NCI-H226 (cell line): ENCODE data around the gene ODF2L.

Source experiments
- DNase-seq: peaks from one replicate; pipeline ENCODE4 v3.0.0-alpha.2; 2015

The ODF2L gene

GRCh38 chr1:86395751-86396497, at the start of gene ODF2L:
Gene ODF2L, minus strand, starts transcription at chr1:86396323. Its CDS starts 9,296 bp downstream, at chr1:86387027.
- DNase-seq, result peak; percentile 81

DNA sequence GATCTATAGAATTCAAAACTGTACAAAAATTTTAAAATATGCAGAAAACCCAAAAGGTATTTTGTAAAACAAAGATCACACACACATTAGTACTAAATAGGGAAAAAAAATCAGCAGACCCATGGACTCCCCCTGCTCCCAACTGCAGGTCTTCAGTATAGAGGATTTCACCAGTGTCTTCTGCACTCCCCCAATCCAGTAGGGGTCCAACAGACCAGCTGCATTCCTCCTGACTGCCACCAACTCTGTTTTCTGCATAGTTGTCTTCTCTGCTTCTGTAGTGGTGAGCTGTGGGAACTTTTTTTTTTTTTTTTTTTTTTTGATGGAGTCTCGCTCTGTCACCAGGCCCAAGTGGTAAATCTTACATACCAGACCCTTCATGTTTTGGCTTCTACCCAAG, 49.8 kb upstream of the ODF2L start:
- DNase-seq, result no peak

DNA sequence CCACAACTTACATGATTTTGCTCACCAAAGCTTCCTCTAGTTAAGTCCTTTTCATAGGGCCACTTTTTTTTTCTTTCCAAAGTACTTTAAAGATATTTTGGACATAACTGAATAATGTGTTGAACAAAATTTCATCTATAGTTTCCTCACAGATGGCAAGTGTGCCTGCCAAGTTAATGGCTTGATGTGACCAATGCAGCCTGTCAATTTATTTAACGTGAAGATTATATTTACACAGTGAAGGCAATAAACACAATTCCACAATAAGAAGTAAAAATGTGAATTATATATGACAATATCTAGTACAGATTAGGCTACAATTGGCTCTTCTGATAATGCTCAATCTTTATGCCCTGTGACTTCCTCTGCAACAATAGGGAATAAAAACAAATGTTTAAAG, 45.9 kb upstream of the ODF2L start:
- DNase-seq, result no peak

DNA sequence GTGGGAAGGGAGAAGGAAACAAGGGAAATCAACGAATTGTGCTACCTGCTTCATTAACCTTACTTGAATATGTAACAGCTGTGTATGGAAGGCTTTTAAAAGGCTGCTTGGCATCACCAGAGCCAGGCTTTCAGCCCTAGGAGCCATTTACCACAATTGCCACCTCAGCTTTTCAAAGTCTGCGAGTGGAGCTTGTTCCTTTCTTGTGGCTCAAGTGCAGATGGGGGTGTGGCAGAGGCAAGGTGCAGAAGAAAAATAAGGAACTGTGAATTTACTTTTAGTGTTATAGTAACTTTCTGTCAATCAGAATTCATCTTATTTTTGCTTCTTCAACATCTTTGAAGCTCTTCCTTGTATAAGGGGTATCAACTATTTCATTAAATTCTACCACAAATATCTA, 45.5 kb upstream of the ODF2L start:
- no peak for DNase-seq

- no peak for DNase-seq
Measured at GRCh38 chr1:86436041-86436440, 39.9 kb upstream of the ODF2L start.

GRCh38 chr1:86435327-86435726, 39.2 kb upstream of the ODF2L start:
- DNase-seq, result no peak

DNA sequence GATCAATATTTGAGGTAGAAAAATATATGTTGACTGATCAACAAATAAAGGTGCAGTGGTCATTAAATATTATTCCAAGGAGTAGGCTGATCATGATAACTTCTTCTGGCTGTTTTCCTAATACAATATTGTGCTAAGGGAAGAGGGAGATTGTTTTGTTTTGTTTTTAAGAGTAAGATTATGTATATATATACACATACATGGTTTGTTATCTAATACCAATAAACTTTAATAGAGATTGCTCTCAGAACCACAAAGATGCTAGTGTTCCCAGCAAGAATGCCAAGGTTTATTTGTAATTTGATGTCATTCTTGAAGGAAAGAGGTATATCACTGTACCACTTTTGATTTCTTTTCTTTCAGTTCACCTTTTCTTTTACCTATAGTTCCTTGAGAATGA, 37.9 kb upstream of the ODF2L start:
- DNase-seq, result no peak

DNA sequence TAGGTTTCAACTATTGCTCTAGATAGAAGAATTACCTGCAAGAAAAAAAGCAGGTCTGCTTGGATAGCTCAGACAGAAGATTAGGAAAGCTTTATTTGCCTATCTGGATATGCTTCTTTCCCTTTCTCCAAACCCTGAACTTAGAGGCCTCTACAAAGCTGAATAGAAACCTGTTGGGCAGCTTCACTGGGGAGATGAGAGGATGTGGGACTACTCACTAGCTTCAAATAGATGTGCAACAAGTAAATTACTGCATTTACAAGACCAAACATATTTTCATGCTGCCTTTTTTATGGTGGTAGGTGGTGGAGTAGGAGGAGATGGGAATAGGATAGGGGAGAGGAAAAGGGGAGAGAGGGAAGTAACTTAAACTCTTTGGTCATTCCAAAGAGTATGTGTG, 34.3 kb upstream of the ODF2L start:
- no peak for DNase-seq

- peak; percentile 95 for DNase-seq
Measured at GRCh38 chr1:86429835-86430234, 33.7 kb upstream of the ODF2L start.

DNA sequence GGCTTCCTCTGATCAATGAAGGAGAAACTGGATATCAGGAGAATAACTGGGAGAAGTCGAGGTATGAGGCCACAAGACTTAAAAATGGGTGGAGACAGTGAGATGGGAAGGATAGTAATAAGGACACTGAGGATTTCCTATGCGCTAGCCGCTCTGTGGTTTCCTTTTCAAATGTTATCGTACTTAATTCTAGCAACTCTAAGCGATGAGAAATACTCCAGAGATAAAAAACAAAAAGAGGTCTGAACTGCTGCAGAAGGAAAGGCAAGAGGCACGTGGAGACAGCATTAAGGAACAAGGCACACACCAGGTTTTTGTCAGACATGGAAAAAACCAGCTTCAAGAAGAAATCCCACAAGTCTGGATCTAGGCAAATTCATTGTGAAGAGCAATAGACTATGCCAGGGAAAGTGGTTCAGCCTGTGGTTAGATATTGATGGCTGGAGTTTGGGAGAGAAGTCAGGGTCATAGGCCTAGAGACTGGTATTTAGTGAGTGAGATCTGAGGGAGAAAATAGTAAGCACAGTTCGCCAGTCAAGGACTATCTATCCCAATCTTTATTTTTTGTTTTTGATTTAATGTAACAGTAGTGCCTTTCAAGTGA, 33.1 kb upstream of the ODF2L start:
- DNase-seq, result no peak

- no peak for DNase-seq
Measured at GRCh38 chr1:86423873-86424272, 27.8 kb upstream of the ODF2L start, which contains the start of gene CLCA2. Gene CLCA2, plus strand, starts transcription at chr1:86424171. Its CDS starts 77 bp downstream, at chr1:86424248.

DNA sequence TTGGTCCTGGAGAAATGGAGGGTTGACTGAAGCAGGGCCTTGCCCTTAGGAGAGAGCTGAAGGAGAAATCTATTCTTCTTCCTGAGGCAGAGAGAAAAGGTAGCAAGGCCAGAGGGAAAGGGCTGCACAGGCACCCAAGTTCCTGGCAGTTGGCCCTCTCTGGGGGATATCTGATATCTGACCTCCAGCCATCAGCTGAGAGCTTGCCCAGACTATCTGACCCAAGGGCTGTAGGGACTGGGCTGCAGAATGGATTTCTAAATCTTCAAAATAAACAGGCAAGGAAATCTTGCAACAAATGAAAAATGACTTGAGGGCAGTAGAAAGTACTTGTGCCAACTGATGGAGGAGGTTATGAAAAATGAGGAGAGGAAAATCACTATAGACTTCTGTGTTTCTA, 27.4 kb upstream of the ODF2L start:
- peak; percentile 30 for DNase-seq

GRCh38 chr1:86421601-86422280, 25.6 kb upstream of the ODF2L start:
- no peak for DNase-seq

- no peak for DNase-seq
Measured at GRCh38 chr1:86419277-86419903, 23.3 kb upstream of the ODF2L start.

- DNase-seq, result no peak
Measured at GRCh38 chr1:86416343-86416742, 20.2 kb upstream of the ODF2L start.

- DNase-seq, result no peak
Measured at GRCh38 chr1:86410879-86411278, 14.8 kb upstream of the ODF2L start.

GRCh38 chr1:86409416-86410021, 13.4 kb upstream of the ODF2L start:
- no peak for DNase-seq

- DNase-seq, result no peak
Measured at GRCh38 chr1:86396498-86396890, 371 bp upstream of the ODF2L start.

GRCh38 chr1:86394416-86394815, 1.7 kb downstream of the ODF2L start:
- DNase-seq, result no peak

GRCh38 chr1:86389307-86389706, 6.8 kb downstream of the ODF2L start:
- DNase-seq, result no peak

GRCh38 chr1:86388777-86389176, 7.3 kb downstream of the ODF2L start:
- DNase-seq, result no peak

GRCh38 chr1:86387916-86388627, 8.1 kb downstream of the ODF2L start:
- no peak for DNase-seq

GRCh38 chr1:86382878-86383277, 13.2 kb downstream of the ODF2L start:
- no peak for DNase-seq
